Mesendoderm (in vitro differentiated cells): ENCODE measurements around the gene ZNF423.

Experiments used
- DNase-seq: peaks from one replicate; pipeline ENCODE4 v3.0.0; 2013
- H2AK5ac ChIP-seq: 2 replicates; pipeline ENCODE4 v1.6.1; 2013; ENCODE audit warnings: low read length, inconsistent platforms
- H2BK120ac ChIP-seq: 2 replicates; pipeline ENCODE4 v1.6.1; 2013; ENCODE audit warnings: low read depth, mild to moderate bottlenecking, low read length, moderate library complexity, mixed read lengths
- H2BK15ac ChIP-seq: replicated peaks from 2 replicates; pipeline ENCODE4 v1.6.1; 2013; ENCODE audit warnings: low read depth, mild to moderate bottlenecking, moderate library complexity
- H2BK5ac ChIP-seq: 2 replicates; pipeline ENCODE4 v1.6.1; 2013; ENCODE audit warnings: low read length, inconsistent platforms
- H3K18ac ChIP-seq: 2 replicates; pipeline ENCODE4 v1.6.1; 2013; ENCODE audit warnings: mild to moderate bottlenecking, low read length, mixed read lengths
- H3K23ac ChIP-seq: one replicate; pipeline ENCODE4 v1.6.1; 2013; ENCODE audit warnings: low read length
- H3K27ac ChIP-seq: 2 replicates; pipeline ENCODE4 v1.5.1; 2013; ENCODE audit warnings: low read depth, mild to moderate bottlenecking, inconsistent platforms, low read length, moderate library complexity
- H3K27me3 ChIP-seq: 2 replicates; pipeline ENCODE4 v1.6.1; 2013; ENCODE audit warnings: low read length, control low read depth, mild to moderate bottlenecking, inconsistent platforms; ENCODE audit not compliant: insufficient read depth, poor library complexity
- H3K36me3 ChIP-seq: 2 replicates; pipeline ENCODE4 v1.6.1; 2013; ENCODE audit warnings: low read length, inconsistent platforms; ENCODE audit not compliant: control insufficient read depth, insufficient read depth
- H3K4ac ChIP-seq: one replicate; pipeline ENCODE4 v1.6.1; 2013; ENCODE audit warnings: low read depth, mild to moderate bottlenecking, low read length, moderate library complexity
- H3K4me1 ChIP-seq: 2 replicates; pipeline ENCODE4 v1.6.1; 2013; ENCODE audit warnings: low read depth, low read length, inconsistent platforms; ENCODE audit not compliant: control insufficient read depth
- H3K4me2 ChIP-seq: 2 replicates; pipeline ENCODE4 v1.6.1; 2013; ENCODE audit warnings: low read length
- H3K4me3 ChIP-seq: 2 replicates; pipeline ENCODE4 v1.5.1; 2013; ENCODE audit warnings: mild to moderate bottlenecking, low read length
- H3K56ac ChIP-seq: one replicate; pipeline ENCODE4 v1.6.1; 2013; ENCODE audit warnings: low read length
- H3K79me1 ChIP-seq: 2 replicates; pipeline ENCODE4 v1.6.1; 2013; ENCODE audit warnings: low read length, inconsistent platforms
- H3K79me2 ChIP-seq: 2 replicates; pipeline ENCODE4 v1.6.1; 2013; ENCODE audit warnings: mild to moderate bottlenecking, low read length; ENCODE audit not compliant: control insufficient read depth, insufficient read depth
- H3K9ac ChIP-seq: 2 replicates; pipeline ENCODE4 v1.6.1; 2013; ENCODE audit warnings: low read length, inconsistent platforms
- H4K5ac ChIP-seq: one replicate; pipeline ENCODE4 v1.6.1; 2013; ENCODE audit warnings: low read length
- H4K8ac ChIP-seq: one replicate; pipeline ENCODE4 v1.6.1; 2013; ENCODE audit warnings: low read depth, mild to moderate bottlenecking, control low read depth, low read length, moderate library complexity
- WGBS: extraction: QIAGEN DNeasy Blood & Tissue Kit; methylation state at CpG from one replicate; pipeline ENCODE4 v1.1.7; 2013; ENCODE audit warnings: low lambda C conversion rate, missing lambda C conversion rate; ENCODE audit not compliant: insufficient coverage; ENCODE audit errors: extremely low coverage; 5-methylcytosine and 5-hydroxymethylcytosine counted together

ZNF423 gene

GRCh38 chr16:49789616-49790015 lies 66.3 kb downstream of the ZNF423 start:
- Histone ChIP-seq H3K23ac (no peak overlapping the region), H3K4me3 (no peak overlapping the region), H3K4me1 (no peaks in the 10 kb centered on the region), H3K9ac (no peak overlapping the region), H3K27me3 (no peaks in the 10 kb centered on the region), H3K79me2 (peaks cover 4% of the 10 kb centered on the region), H2BK120ac (no peak overlapping the region), H3K27ac (no peak overlapping the region), H3K4ac (no peak overlapping the region), H2AK5ac (no peak overlapping the region), H2BK15ac (no peak overlapping the region), H3K36me3 (no peaks in the 10 kb centered on the region), H3K56ac (no peak overlapping the region), H4K5ac (no peak overlapping the region), H3K79me1 (peaks cover 15% of the 10 kb centered on the region), H3K4me2 (no peak overlapping the region), H2BK5ac (no peak overlapping the region), H3K18ac (no peak overlapping the region), H4K8ac (no peak overlapping the region)
- peak; percentile 38 for DNase-seq
- no CpG with 5 or more reads among the region's 4 CpGs for WGBS

GRCh38 chr16:49788986-49789385 lies 66.9 kb downstream of the ZNF423 start:
- H3K79me1 ChIP-seq, result peaks cover 13% of the 10 kb centered on the region
- no peak overlapping the region for H4K8ac ChIP-seq
- no peak overlapping the region for H3K4me2 ChIP-seq
- no peak overlapping the region for H3K4ac ChIP-seq
- H3K4me3 ChIP-seq, result no peak overlapping the region
- H3K79me2 ChIP-seq, result peaks cover 4% of the 10 kb centered on the region
- no peak overlapping the region for H2BK15ac ChIP-seq
- H3K9ac ChIP-seq, result no peak overlapping the region
- H3K4me1 ChIP-seq, result no peaks in the 10 kb centered on the region
- no peaks in the 10 kb centered on the region for H3K36me3 ChIP-seq
- H3K18ac ChIP-seq, result no peak overlapping the region
- H3K27ac ChIP-seq, result no peak overlapping the region
- no peak overlapping the region for H2BK5ac ChIP-seq
- no peak for DNase-seq
- H4K5ac ChIP-seq, result no peak overlapping the region
- no CpG with 5 or more reads among the region's 7 CpGs for WGBS
- H3K27me3 ChIP-seq, result no peaks in the 10 kb centered on the region
- H2BK120ac ChIP-seq, result no peak overlapping the region
- no peak overlapping the region for H3K23ac ChIP-seq
- H3K56ac ChIP-seq, result peak overlapping the region; percentile 18
- H2AK5ac ChIP-seq, result no peak overlapping the region

GRCh38 chr16:49788572-49788971 lies 67.3 kb downstream of the ZNF423 start:
- H4K8ac ChIP-seq, result no peak overlapping the region
- no peaks in the 10 kb centered on the region for H3K27me3 ChIP-seq
- no peak overlapping the region for H4K5ac ChIP-seq
- no peak overlapping the region for H3K27ac ChIP-seq
- no peak overlapping the region for H3K4me3 ChIP-seq
- H2BK15ac ChIP-seq, result no peak overlapping the region
- H3K79me1 ChIP-seq, result peaks cover 11% of the 10 kb centered on the region
- H3K79me2 ChIP-seq, result peaks cover 4% of the 10 kb centered on the region
- H3K18ac ChIP-seq, result no peak overlapping the region
- H3K4ac ChIP-seq, result no peak overlapping the region
- H3K36me3 ChIP-seq, result no peaks in the 10 kb centered on the region
- H2BK5ac ChIP-seq, result no peak overlapping the region
- no peak overlapping the region for H3K56ac ChIP-seq
- no peak overlapping the region for H2BK120ac ChIP-seq
- no peak overlapping the region for H3K4me2 ChIP-seq
- H3K23ac ChIP-seq, result no peak overlapping the region
- DNase-seq, result no peak
- WGBS, result no CpG with 5 or more reads among the region's 3 CpGs
- H3K4me1 ChIP-seq, result no peaks in the 10 kb centered on the region
- H2AK5ac ChIP-seq, result no peak overlapping the region
- no peak overlapping the region for H3K9ac ChIP-seq

GRCh38 chr16:49786926-49787557 lies 68.9 kb downstream of the ZNF423 start:
- Histone ChIP-seq H2BK5ac (no peak overlapping the region), H3K79me2 (peaks cover 4% of the 10 kb centered on the region), H2BK120ac (no peak overlapping the region), H4K5ac (no peak overlapping the region), H2AK5ac (no peak overlapping the region), H4K8ac (no peak overlapping the region), H3K79me1 (peaks cover 9% of the 10 kb centered on the region), H3K4me2 (no peak overlapping the region), H3K56ac (no peak overlapping the region), H3K23ac (no peak overlapping the region), H3K4ac (no peak overlapping the region), H3K27ac (no peak overlapping the region), H3K18ac (no peak overlapping the region), H3K9ac (no peak overlapping the region), H3K4me3 (no peak overlapping the region), H3K36me3 (no peaks in the 10 kb centered on the region), H3K27me3 (no peaks in the 10 kb centered on the region), H2BK15ac (no peak overlapping the region), H3K4me1 (no peaks in the 10 kb centered on the region)
- no CpG with 5 or more reads among the region's 12 CpGs for WGBS
- DNase-seq, result no peak

DNA sequence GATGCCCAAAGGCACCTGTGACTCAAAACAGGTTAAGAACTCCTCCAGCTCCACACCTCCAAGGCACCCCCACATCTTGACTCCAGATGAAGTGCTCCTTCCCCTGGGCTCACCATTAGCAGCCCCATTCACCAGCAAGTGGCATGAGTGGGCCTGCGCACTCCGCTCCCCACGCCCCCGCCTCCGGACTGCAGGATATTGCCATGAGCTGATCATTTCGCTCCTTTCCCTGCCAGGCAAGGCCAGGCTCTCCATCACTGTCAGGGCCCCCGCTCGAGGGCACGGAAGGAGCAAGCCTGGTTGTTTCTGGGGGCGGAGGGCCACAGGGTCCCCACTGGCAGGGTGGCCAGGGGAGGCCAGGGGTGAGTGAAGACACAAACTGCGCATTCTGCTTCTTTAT lies 69.9 kb downstream of the ZNF423 start:
- Histone ChIP-seq H3K79me2 (peaks cover 4% of the 10 kb centered on the region), H2BK120ac (no peak overlapping the region), H3K18ac (no peak overlapping the region), H2AK5ac (no peak overlapping the region), H3K79me1 (peaks cover 9% of the 10 kb centered on the region), H2BK5ac (no peak overlapping the region), H4K8ac (no peak overlapping the region), H3K4me1 (no peaks in the 10 kb centered on the region), H2BK15ac (no peak overlapping the region), H4K5ac (no peak overlapping the region), H3K56ac (no peak overlapping the region), H3K4ac (no peak overlapping the region), H3K9ac (no peak overlapping the region), H3K4me3 (no peak overlapping the region), H3K23ac (no peak overlapping the region), H3K36me3 (no peaks in the 10 kb centered on the region), H3K27me3 (no peaks in the 10 kb centered on the region), H3K4me2 (no peak overlapping the region), H3K27ac (no peak overlapping the region)
- DNase-seq, result no peak
- no CpG with 5 or more reads among the region's 11 CpGs for WGBS

DNA sequence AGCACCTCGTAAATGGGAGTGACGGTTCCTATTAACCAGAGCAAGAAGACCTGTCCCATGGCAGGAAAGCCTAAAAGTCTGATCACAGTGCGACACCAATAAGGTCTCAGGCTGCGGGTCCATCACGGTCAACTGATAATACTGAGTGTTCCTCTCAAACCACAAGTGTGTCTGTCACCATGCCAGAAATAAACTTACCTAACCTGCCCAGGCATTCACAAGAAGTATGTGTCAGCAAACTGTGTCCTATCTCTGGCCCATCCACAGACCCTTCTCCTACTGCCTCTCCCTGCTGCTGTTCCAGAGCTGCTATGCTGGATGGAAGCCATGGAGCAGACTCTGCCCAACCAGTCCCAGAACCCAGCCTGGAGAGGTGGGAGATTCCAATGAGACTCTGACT lies 73.5 kb downstream of the ZNF423 start:
- H3K4me2 ChIP-seq, result no peak overlapping the region

More for the DNA sequence above, 73.5 kb downstream of the ZNF423 start:
- Histone ChIP-seq H2BK120ac (no peak overlapping the region), H4K8ac (no peak overlapping the region), H3K79me1 (no peaks in the 10 kb centered on the region), H4K5ac (no peak overlapping the region), H3K4ac (no peak overlapping the region), H3K9ac (no peak overlapping the region), H2BK15ac (no peak overlapping the region), H3K79me2 (no peaks in the 10 kb centered on the region), H2BK5ac (no peak overlapping the region), H2AK5ac (no peak overlapping the region), H3K36me3 (no peaks in the 10 kb centered on the region), H3K23ac (no peak overlapping the region), H3K18ac (no peak overlapping the region), H3K4me1 (no peaks in the 10 kb centered on the region), H3K27me3 (no peaks in the 10 kb centered on the region), H3K27ac (no peak overlapping the region), H3K4me3 (no peak overlapping the region), H3K56ac (no peak overlapping the region)
- no CpG with 5 or more reads among the region's 5 CpGs for WGBS
- DNase-seq, result no peak
